ENCODE data around the gene ZFYVE28.

DNA sequence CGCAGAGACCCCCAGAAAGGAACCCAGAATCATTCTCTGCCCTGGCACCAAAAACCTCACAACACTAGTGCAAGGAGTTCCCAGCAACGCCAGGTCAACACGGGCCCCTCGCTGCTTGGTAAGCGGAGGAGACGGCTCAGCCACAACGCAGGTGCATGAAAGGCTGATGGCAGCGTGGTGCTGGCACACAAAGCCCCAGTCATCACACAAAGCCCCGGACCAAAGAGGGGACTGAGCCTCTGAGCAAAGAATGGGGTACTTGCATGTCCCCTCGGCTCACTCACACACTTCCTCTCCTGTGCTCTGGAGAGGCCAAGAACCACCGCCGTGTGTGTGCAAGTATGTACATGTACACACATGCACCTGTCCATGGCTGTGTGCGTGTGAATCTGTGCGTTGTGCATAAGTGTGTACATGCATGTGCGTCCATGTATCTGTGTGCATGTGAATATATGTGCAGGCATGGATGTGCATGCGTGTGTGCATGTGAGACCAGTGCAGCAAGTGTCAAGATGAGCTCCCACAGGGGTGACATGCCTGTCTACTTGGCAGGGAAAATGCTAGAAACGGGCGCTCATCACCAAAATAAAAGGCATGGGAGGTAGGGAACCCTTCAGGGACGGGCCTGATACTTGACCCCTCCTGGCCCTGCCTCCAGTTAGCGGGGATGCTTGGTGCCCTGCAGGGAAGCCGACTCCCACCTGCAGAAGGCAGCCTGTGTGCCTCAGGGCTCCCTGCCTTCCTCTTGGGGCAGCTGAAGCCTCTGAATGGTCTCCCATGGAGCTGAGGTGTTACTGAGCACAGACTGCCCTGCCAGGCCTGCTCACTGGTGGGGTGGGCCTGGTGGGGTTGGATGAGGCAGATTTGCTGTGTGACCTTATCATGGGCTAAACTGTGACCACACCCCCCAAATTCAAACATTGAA, 60.4 kb downstream of the ZFYVE28 start:
- TF ChIP-seq, protein P1, sequence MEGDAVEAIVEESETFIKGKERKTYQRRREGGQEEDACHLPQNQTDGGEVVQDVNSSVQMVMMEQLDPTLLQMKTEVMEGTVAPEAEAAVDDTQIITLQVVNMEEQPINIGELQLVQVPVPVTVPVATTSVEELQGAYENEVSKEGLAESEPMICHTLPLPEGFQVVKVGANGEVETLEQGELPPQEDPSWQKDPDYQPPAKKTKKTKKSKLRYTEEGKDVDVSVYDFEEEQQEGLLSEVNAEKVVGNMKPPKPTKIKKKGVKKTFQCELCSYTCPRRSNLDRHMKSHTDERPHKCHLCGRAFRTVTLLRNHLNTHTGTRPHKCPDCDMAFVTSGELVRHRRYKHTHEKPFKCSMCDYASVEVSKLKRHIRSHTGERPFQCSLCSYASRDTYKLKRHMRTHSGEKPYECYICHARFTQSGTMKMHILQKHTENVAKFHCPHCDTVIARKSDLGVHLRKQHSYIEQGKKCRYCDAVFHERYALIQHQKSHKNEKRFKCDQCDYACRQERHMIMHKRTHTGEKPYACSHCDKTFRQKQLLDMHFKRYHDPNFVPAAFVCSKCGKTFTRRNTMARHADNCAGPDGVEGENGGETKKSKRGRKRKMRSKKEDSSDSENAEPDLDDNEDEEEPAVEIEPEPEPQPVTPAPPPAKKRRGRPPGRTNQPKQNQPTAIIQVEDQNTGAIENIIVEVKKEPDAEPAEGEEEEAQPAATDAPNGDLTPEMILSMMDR (IDR thresholded peaks at IDR 0.05; ENCODE audit: insufficient read depth, low read length, poor library complexity, severe bottlenecking): no peak
- no peak for TF ChIP-seq EZH2phosphoT487 (conservative IDR thresholded peaks at IDR 0.05; ENCODE audit: low read length)

All from SU-DHL-6 (cell line).